OCI-LY3 (cell line): ENCODE results near the gene MUC20.
"Not testable (repeated sequence)": the region's sequence is repeated elsewhere in the genome, so short reads cannot be mapped to it uniquely, and the experiment has no call there.

Experiments used
- H2AFZ ChIP-seq: fragments of 200-600, 300-600 bp; shearing (Covaris generic); 2 replicates; pipeline ENCODE4 v1.6.0; 2014; ENCODE audit warnings: antibody characterized with exemption, low read depth, low read length
- H3K27ac ChIP-seq: fragments of 200-600, 300-600 bp; sonication (generic); 2 replicates; pipeline ENCODE4 v1.5.1; 2014; ENCODE audit warnings: mild to moderate bottlenecking, low read length, moderate library complexity, mixed read lengths
- H3K27me3 ChIP-seq: fragments of 200-600, 300-600 bp; sonication (generic); 2 replicates; pipeline ENCODE4 v1.6.1; 2014; ENCODE audit warnings: low read depth, low read length, mixed read lengths
- H3K36me3 ChIP-seq: fragments of 200-600, 300-600 bp; sonication (generic); replicated peaks from 2 replicates; pipeline ENCODE3; 2014; ENCODE audit warnings: low read depth, low read length, mixed read lengths
- H3K4me1 ChIP-seq: fragments of 300-600, 200-600 bp; sonication (generic); 2 replicates; pipeline ENCODE4 v1.6.1; 2014; ENCODE audit warnings: low read length, mixed read lengths
- H3K4me2 ChIP-seq: fragments of 200-600, 300-600 bp; sonication (generic); 2 replicates; pipeline ENCODE4 v1.6.1; 2014; ENCODE audit warnings: low read length, mixed read lengths
- H3K4me3 ChIP-seq: fragments of 300-600, 200-600 bp; sonication (generic); 2 replicates; pipeline ENCODE4 v1.5.1; 2014; ENCODE audit warnings: antibody characterized with exemption, mild to moderate bottlenecking, low read length, moderate library complexity
- H3K79me2 ChIP-seq: fragments of 300-600, 200-600 bp; shearing (Covaris generic); 2 replicates; pipeline ENCODE4 v1.6.1; 2014; ENCODE audit warnings: mild to moderate bottlenecking, low read length, mixed read lengths
- H3K9ac ChIP-seq: fragments of 300-600, 200-600 bp; shearing (Covaris generic); 2 replicates; pipeline ENCODE4 v1.6.0; 2014; ENCODE audit warnings: mild to moderate bottlenecking, low read length, moderate library complexity
- H3K9me3 ChIP-seq: fragments of 200-600, 300-600 bp; shearing (Covaris generic); 2 replicates; pipeline ENCODE4 v1.6.1; 2014; ENCODE audit warnings: low read length, mixed read lengths; ENCODE audit not compliant: insufficient read depth
- H4K20me1 ChIP-seq: fragments of 200-600, 300-600 bp; sonication (generic); 2 replicates; pipeline ENCODE4 v1.6.1; 2016; ENCODE audit warnings: low read length, mixed read lengths; ENCODE audit not compliant: insufficient read depth
- EZH2phosphoT487 ChIP-seq: fragments of 200-600 bp; shearing (Covaris generic); IDR thresholded peaks from 2 replicates; pipeline ENCODE4 v1.6.1; 2018; ENCODE audit warnings: antibody characterized with exemption, mixed run types, low read depth
- TF ChIP-seq, protein P1 (sequence below): fragments of 200-600, 300-600 bp; sonication (generic); IDR thresholded peaks from 2 replicates; pipeline ENCODE4 v1.5.1; 2014; ENCODE audit warnings: antibody characterized with exemption, low read length, low read depth

The MUC20 gene

GRCh38 chr3:195715583-195716266 lies 5.1 kb upstream of the MUC20 start:
- peaks cover 9% of the 10 kb centered on the region; the same call in 1 of the 2 replicates for H3K27me3 ChIP-seq
- H3K4me3 ChIP-seq = no peak overlapping the region
- peak overlapping the region; percentile 43 for H3K4me2 ChIP-seq
- peaks cover 7% of the 10 kb centered on the region for H3K36me3 ChIP-seq
- H2AFZ ChIP-seq = no peak overlapping the region
- no peaks in the 10 kb centered on the region for H4K20me1 ChIP-seq
- peaks cover 18% of the 10 kb centered on the region for H3K4me1 ChIP-seq
- H3K9ac ChIP-seq = no peak overlapping the region
- H3K27ac ChIP-seq = peak overlapping the region; percentile 54
- no peaks in the 10 kb centered on the region for H3K79me2 ChIP-seq
- no peak for TF ChIP-seq EZH2phosphoT487
- TF ChIP-seq, protein P1, sequence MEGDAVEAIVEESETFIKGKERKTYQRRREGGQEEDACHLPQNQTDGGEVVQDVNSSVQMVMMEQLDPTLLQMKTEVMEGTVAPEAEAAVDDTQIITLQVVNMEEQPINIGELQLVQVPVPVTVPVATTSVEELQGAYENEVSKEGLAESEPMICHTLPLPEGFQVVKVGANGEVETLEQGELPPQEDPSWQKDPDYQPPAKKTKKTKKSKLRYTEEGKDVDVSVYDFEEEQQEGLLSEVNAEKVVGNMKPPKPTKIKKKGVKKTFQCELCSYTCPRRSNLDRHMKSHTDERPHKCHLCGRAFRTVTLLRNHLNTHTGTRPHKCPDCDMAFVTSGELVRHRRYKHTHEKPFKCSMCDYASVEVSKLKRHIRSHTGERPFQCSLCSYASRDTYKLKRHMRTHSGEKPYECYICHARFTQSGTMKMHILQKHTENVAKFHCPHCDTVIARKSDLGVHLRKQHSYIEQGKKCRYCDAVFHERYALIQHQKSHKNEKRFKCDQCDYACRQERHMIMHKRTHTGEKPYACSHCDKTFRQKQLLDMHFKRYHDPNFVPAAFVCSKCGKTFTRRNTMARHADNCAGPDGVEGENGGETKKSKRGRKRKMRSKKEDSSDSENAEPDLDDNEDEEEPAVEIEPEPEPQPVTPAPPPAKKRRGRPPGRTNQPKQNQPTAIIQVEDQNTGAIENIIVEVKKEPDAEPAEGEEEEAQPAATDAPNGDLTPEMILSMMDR = no peak
- peaks cover 5% of the 10 kb centered on the region; the same call in 1 of the 2 replicates for H3K9me3 ChIP-seq

- no peak overlapping the region for H3K27ac ChIP-seq
- peaks cover 5% of the 10 kb centered on the region; the same call in 1 of the 2 replicates for H3K9me3 ChIP-seq
- H3K36me3 ChIP-seq = peaks cover 7% of the 10 kb centered on the region
- no peaks in the 10 kb centered on the region for H4K20me1 ChIP-seq
- TF ChIP-seq, protein P1 = no peak
- H3K4me1 ChIP-seq = peaks cover 21% of the 10 kb centered on the region
- no peaks in the 10 kb centered on the region for H3K79me2 ChIP-seq
- no peak overlapping the region for H2AFZ ChIP-seq
- peaks cover 9% of the 10 kb centered on the region; the same call in 1 of the 2 replicates for H3K27me3 ChIP-seq
- H3K9ac ChIP-seq = no peak overlapping the region
- H3K4me3 ChIP-seq = no peak overlapping the region
- no peak overlapping the region for H3K4me2 ChIP-seq
These were observed 3.4 kb upstream of the MUC20 start for GRCh38 chr3:195717416-195717815.

DNA sequence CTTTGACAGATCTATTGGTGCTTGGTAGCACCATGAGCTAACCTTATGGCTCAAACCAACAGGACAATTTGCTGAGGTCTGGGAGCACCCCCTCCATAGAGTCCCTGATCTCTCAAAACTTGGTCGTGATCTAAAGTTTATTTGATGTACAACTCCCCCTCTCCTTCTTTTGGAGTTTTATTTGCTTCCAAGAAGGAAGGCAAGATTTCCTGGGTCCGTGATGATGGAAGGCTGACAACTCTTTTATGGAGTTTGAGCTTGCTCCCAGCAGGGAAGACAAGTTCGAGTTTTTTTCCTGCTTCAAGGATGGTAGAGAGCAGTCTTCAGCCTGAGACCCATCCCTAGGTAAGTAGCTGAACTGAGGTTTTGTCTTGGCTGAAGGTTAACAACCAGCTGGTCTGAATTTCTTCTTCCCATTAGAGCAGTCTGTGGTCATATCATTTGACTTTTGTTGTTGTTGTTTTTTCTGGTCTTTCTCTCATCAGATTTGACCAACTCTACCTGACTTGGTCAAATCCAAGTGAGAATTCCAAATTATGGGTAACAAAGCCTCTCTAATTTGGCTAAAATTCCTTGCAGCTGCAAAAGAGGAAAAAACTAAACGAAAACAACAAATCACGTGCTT lies 2.8 kb upstream of the MUC20 start:
- H3K9me3 ChIP-seq = peaks cover 5% of the 10 kb centered on the region; the same call in 1 of the 2 replicates
- no peaks in the 10 kb centered on the region for H4K20me1 ChIP-seq
- no peak overlapping the region for H3K27ac ChIP-seq
- peaks cover 7% of the 10 kb centered on the region for H3K36me3 ChIP-seq
- no peak for TF ChIP-seq EZH2phosphoT487
- TF ChIP-seq, protein P1 = no peak
- H3K27me3 ChIP-seq = peaks cover 9% of the 10 kb centered on the region; the same call in 1 of the 2 replicates
- no peaks in the 10 kb centered on the region for H3K79me2 ChIP-seq
- no peak overlapping the region for H3K4me3 ChIP-seq
- peaks cover 21% of the 10 kb centered on the region for H3K4me1 ChIP-seq
- no peak overlapping the region for H2AFZ ChIP-seq
- H3K4me2 ChIP-seq = no peak overlapping the region
- no peak overlapping the region for H3K9ac ChIP-seq

DNA sequence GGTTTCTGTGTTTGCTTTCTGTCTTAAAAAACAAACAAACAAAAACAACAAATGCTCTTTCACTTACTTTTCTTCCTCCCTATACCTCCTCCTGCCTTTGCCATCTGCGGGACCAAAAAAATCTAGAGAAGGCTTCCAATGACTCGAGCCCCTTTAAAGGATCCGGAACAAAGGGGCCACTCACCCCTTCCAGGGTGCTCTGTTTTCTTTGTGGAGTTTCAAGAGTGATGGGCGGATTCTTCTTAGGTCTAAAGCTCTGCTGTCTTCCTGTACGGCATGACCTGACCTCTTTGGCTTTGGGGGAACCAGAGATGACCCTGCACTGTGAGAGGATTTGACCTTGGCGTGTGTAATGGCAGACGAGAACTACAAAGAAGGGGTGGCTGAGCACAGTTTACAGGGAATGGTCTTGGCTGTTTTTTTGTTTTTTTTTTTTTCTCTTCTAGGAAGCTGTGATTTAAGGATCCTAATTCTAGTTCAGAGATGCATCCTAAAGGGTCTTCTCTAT lies 2.2 kb upstream of the MUC20 start:
- no peak overlapping the region for H3K4me3 ChIP-seq
- peaks cover 5% of the 10 kb centered on the region; the same call in 1 of the 2 replicates for H3K9me3 ChIP-seq
- no peaks in the 10 kb centered on the region for H3K79me2 ChIP-seq
- peaks cover 7% of the 10 kb centered on the region for H3K36me3 ChIP-seq
- TF ChIP-seq EZH2phosphoT487 = no peak
- TF ChIP-seq, protein P1 = no peak
- H3K4me1 ChIP-seq = peaks cover 21% of the 10 kb centered on the region
- H3K27ac ChIP-seq = no peak overlapping the region
- peaks cover 9% of the 10 kb centered on the region; the same call in 1 of the 2 replicates for H3K27me3 ChIP-seq
- H4K20me1 ChIP-seq = no peaks in the 10 kb centered on the region
- no peak overlapping the region for H2AFZ ChIP-seq
- no peak overlapping the region for H3K4me2 ChIP-seq
- H3K9ac ChIP-seq = no peak overlapping the region

DNA sequence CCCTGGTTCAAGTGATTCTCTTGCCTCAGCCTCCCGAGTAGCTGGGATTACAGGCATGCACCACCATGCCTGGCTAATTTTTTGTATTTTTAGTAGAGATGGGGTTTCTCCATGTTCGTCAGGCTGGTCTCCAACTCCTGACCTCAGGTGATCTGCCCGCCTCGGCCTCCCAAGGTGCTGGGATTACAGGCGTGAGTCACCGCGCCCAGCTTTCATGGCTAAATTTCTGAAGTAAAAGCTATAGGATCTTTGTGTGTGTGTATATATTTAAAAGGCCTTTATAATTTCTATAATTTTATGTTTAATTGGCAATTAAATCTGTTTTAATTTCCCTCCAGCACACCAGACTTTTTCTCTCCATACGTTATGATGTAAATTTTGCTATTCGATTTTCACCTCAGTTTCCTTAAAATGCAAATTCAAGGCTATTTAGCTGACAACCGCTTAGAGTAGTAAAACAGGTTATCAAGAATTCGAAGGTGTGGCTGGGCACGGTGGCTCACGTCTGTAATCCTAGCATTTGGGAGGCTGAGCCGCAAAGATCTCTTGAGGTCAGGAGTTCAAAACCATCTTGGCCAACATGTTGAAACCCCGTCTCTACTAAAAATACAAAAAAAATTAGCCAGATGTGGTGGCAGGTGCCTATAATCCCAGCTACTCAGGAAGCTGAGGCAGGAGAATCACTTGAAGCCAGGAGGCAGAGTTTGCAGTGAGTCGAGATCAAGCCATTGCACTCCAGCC lies 1.1 kb upstream of the MUC20 start:
- peaks cover 21% of the 10 kb centered on the region for H3K4me1 ChIP-seq
- not testable (repeated sequence) for H3K4me3 ChIP-seq, H3K27me3 ChIP-seq, H3K27ac ChIP-seq, H3K79me2 ChIP-seq, H3K4me2 ChIP-seq, H2AFZ ChIP-seq, H4K20me1 ChIP-seq, H3K36me3 ChIP-seq, H3K9ac ChIP-seq, H3K9me3 ChIP-seq
